Measurements from ENCODE around the gene CRMP1. TPM values are rescaled to one million over a fixed set of nuclear protein-coding genes. Genes with fewer than 3 reads are reported as not detected.

CRMP1 gene
- total and polyA plus RNA-seq, 8 donors = 5.2 to 76.2 (median 64.0) TPM

DNA sequence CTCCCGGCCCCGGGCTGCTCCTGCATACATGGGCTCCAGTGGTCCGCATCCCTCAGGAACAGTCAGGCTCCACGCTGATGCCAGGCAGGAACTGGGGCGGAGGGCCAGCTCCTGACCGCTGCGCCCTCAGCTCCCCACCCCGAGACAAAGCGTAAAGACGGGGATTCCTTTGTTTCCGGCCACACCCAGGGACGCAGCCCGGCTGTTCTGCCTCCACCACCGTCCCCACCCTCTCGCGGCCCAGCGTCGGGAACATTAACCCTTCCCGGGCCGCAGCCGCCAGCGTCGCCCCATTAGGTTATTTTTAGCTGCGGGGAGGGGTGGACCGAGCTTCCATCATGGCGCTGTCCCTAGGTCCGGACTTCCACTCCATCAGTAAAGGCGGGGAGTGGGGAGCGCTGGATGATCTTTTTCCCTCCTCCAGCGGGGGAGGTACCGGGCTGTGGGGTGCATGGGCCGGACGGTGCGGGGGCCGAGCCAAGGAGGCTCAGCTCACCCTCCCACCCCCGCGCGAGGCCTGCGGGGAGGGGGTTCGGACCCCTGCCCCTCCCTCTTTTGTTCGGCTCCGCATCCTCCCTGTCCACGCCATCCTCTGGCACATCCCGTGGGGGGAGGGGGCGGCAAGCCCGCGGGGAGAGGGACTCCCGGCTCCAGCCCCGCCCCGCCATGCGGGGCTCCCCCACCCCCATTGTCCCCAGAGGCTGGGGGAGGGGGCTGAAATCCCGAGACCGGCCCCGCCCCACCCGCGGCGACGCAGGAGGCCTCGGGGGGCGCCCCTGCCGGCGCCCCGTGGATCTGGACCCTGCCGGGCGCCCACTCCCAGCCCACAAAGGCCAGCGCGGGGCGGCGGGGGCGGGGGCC lies 5.3 kb downstream of the CRMP1 start:
- H3K27ac ChIP-seq = peak overlapping the region in 1 of 2 donors; percentile 50
- intact Hi-C loops (cut with DNase I) = no loop called here
- peaks cover 57 to 88% of the 10 kb centered on the region in 2 donors for H3K27me3 ChIP-seq

DNA sequence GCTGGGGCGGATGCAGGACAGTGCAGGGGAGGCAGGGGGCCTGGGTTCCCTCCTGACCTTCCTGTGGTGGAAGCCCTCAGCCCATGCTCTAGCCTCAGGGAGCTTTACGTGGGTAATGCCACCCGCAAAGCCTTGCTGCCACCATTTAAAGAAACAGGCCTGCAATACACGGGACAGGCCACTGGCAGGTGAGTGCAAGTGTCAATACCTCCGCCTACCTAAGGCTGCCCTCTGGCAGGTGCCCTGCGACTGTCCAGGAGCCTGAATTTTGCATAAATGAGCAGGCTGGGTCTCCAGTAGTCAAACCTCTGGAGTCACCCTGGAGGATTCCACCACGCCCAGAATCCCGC lies 5.9 kb downstream of the CRMP1 start:
- intact Hi-C loops (cut with DNase I) = no loop called here
- ATAC-seq (no peak), DNase-seq (no peak)
- H3K27me3 ChIP-seq = peaks cover 51 to 82% of the 10 kb centered on the region in 2 donors
- TF ChIP-seq, protein P1, sequence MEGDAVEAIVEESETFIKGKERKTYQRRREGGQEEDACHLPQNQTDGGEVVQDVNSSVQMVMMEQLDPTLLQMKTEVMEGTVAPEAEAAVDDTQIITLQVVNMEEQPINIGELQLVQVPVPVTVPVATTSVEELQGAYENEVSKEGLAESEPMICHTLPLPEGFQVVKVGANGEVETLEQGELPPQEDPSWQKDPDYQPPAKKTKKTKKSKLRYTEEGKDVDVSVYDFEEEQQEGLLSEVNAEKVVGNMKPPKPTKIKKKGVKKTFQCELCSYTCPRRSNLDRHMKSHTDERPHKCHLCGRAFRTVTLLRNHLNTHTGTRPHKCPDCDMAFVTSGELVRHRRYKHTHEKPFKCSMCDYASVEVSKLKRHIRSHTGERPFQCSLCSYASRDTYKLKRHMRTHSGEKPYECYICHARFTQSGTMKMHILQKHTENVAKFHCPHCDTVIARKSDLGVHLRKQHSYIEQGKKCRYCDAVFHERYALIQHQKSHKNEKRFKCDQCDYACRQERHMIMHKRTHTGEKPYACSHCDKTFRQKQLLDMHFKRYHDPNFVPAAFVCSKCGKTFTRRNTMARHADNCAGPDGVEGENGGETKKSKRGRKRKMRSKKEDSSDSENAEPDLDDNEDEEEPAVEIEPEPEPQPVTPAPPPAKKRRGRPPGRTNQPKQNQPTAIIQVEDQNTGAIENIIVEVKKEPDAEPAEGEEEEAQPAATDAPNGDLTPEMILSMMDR (IDR thresholded peaks at IDR 0.05) = no peak
- H3K4me3 ChIP-seq = peak overlapping the region; percentile 17 to 45
- no peaks in the 10 kb centered on the region for H3K9me3 ChIP-seq
- H3K27ac ChIP-seq = no peak overlapping the region
- no peaks in the 10 kb centered on the region for H3K36me3 ChIP-seq
- peaks cover 0 to 41% of the 10 kb centered on the region in 2 donors for H3K4me1 ChIP-seq

More for the DNA sequence above, 5.3 kb downstream of the CRMP1 start:
- H3K36me3 ChIP-seq = no peaks in the 10 kb centered on the region
- no peaks in the 10 kb centered on the region for H3K9me3 ChIP-seq
- TF ChIP-seq, protein P1 (IDR thresholded peaks at IDR 0.05) = no peak
- peaks cover 0 to 42% of the 10 kb centered on the region in 2 donors for H3K4me1 ChIP-seq
- peak overlapping the region; percentile 17 to 45 for H3K4me3 ChIP-seq
- ATAC-seq (no peak), DNase-seq (peak in 1 of 4 donors; percentile 75)

DNA sequence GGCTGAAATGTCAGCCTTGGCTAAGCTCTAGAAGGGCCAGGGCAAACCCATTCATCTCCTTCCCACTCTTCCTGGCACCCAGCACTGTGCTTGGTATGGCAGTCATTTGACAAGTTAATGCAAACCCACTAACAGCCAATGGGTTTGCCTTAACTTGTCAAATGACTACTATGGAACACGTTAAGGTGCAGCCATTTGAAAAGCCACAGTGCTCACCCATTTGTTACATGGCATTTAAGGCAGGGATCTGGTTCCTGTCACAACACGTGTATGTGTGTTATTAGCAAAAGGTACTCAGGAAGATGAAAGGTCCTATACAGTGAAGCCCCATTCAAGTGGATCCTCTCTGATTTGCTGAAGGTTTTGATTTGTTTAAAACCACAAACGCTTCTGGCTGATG lies 7.2 kb downstream of the CRMP1 start:
- intact Hi-C loops (cut with DNase I) = no loop called here
- DNase-seq (no peak), ATAC-seq (no peak)
- H3K4me3 ChIP-seq = no peak overlapping the region
- H3K9me3 ChIP-seq = no peaks in the 10 kb centered on the region
- H3K4me1 ChIP-seq = peaks cover 0 to 35% of the 10 kb centered on the region in 2 donors
- no peak overlapping the region for H3K27ac ChIP-seq
- H3K27me3 ChIP-seq = peaks cover 41 to 70% of the 10 kb centered on the region in 2 donors
- no peaks in the 10 kb centered on the region for H3K36me3 ChIP-seq
- TF ChIP-seq, protein P1 (IDR thresholded peaks at IDR 0.05) = no peak

DNA sequence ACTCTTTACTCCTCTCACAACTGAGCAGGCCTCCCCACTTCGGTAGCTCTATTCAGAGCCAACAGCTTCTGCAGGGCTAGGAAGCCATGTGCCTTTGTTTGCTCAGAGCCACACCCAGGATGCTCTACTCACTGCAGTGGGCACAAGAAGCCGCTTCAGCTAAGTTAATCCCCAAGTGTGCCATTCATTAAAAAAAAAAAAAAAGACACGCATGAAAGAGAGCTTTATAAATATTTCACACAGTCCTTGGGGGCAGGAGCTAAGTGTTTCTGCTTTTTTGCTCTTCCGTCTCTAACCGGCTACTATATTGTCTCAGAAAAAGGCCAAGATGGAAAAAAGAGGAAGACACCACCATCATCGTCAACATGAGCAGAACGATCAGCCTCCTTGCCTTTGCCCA lies 8.1 kb downstream of the CRMP1 start:
- Histone ChIP-seq H3K36me3 (no peaks in the 10 kb centered on the region), H3K9me3 (no peaks in the 10 kb centered on the region), H3K4me1 (peaks cover 0 to 26% of the 10 kb centered on the region in 2 donors), H3K27ac (no peak overlapping the region), H3K4me3 (no peak overlapping the region), H3K27me3 (peaks cover 31 to 66% of the 10 kb centered on the region in 2 donors)
- TF ChIP-seq, protein P1 (IDR thresholded peaks at IDR 0.05) = no peak
- intact Hi-C loops (cut with DNase I) = no loop called here
- DNase-seq (no peak), ATAC-seq (no peak)

DNA sequence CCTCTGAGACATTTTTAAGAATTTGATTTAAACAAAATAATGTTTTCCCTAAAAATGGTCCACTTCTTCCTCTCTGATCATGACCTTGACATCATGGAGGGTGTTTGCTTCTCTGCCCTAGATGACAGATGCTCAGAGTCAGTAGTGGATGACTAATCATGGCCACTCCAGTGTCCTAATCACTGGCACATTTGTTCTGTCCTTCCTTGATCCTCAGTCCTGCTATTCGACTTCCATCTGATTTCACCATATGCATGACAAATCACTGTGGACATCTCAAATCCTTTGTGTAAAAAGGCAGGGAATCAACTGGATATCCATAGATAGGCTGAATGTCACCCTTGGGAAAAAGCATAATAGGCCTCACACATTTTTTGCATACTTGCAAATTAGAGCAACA lies 9.0 kb downstream of the CRMP1 start:
- TF ChIP-seq, protein P1 (IDR thresholded peaks at IDR 0.05) = no peak
- H3K36me3 ChIP-seq = no peaks in the 10 kb centered on the region
- H3K9me3 ChIP-seq = no peaks in the 10 kb centered on the region
- H3K4me3 ChIP-seq = no peak overlapping the region
- H3K4me1 ChIP-seq = peaks cover 0 to 17% of the 10 kb centered on the region in 2 donors
- no peak overlapping the region for H3K27ac ChIP-seq
- peaks cover 23 to 58% of the 10 kb centered on the region in 2 donors for H3K27me3 ChIP-seq
- intact Hi-C loops (cut with DNase I) = no loop called here
- no peak for DNase-seq
- no peak for ATAC-seq

Measured in left lung (tissue), 10 donors.